GM21381 (cell line): Measurements from ENCODE around the gene GRK5.

ENCODE experiments used
- ATAC-seq: cut with Tn5 transposase; IDR thresholded peaks from one replicate; pipeline ENCODE4 v1.9.1; 2021; ENCODE audit warnings: mild to moderate bottlenecking, moderate library complexity; ENCODE audit not compliant: unreplicated experiment

Gene GRK5

GRCh38 chr10:119337796-119338432 is 130.5 kb downstream of the GRK5 start:
- no peak for ATAC-seq

- no peak for ATAC-seq
These were observed 131.7 kb downstream of the GRK5 start for GRCh38 chr10:119339109-119339508.

- no peak for ATAC-seq
These were observed 133.6 kb downstream of the GRK5 start for GRCh38 chr10:119340893-119341458.

- ATAC-seq = no peak
These were observed 134.3 kb downstream of the GRK5 start for GRCh38 chr10:119341459-119342301.

GRCh38 chr10:119342335-119342734 is 135.0 kb downstream of the GRK5 start:
- ATAC-seq = no peak

GRCh38 chr10:119343011-119343601 is 135.7 kb downstream of the GRK5 start:
- ATAC-seq = no peak

GRCh38 chr10:119344381-119344780 is 137.0 kb downstream of the GRK5 start:
- no peak for ATAC-seq

GRCh38 chr10:119346095-119346832 is 138.9 kb downstream of the GRK5 start:
- ATAC-seq = no peak

GRCh38 chr10:119347181-119347974 is 140.0 kb downstream of the GRK5 start:
- no peak for ATAC-seq

GRCh38 chr10:119348106-119348505 is 140.7 kb downstream of the GRK5 start:
- ATAC-seq = no peak

GRCh38 chr10:119348516-119349240 is 141.3 kb downstream of the GRK5 start:
- no peak for ATAC-seq

GRCh38 chr10:119349341-119349740 is 142.0 kb downstream of the GRK5 start:
- ATAC-seq = no peak

- ATAC-seq = no peak
These were observed 142.6 kb downstream of the GRK5 start for GRCh38 chr10:119349937-119350501.

- ATAC-seq = no peak
These were observed 143.2 kb downstream of the GRK5 start for GRCh38 chr10:119350502-119351097.

- ATAC-seq = no peak
These were observed 143.8 kb downstream of the GRK5 start for GRCh38 chr10:119351189-119351588.

- no peak for ATAC-seq
These were observed 144.7 kb downstream of the GRK5 start for GRCh38 chr10:119352042-119352441.

GRCh38 chr10:119352807-119353206 is 145.4 kb downstream of the GRK5 start:
- no peak for ATAC-seq

- ATAC-seq = no peak
These were observed 146.1 kb downstream of the GRK5 start for GRCh38 chr10:119353421-119353820.

- no peak for ATAC-seq
These were observed 148.6 kb downstream of the GRK5 start for GRCh38 chr10:119355930-119356329.
